IMR-90 (cell line): ENCODE data around the gene ALS2CL. TPM values are rescaled to one million over a fixed set of nuclear protein-coding genes. Genes with fewer than 3 reads are reported as not detected.

Experiments
- ATAC-seq: fragments of 200-7000 bp; cut with Tn5 transposase; 2 replicates; pipeline ENCODE4 v1.9.1; 2020; ENCODE audit warnings: low read depth, mild to moderate bottlenecking, moderate library complexity
- BruUV-seq: library from RNA; stranded (reverse); fragments of 400-500 nt; replicated peaks from 2 replicates; lab custom pipeline; 2021; lab: Mats Ljungman, UMichigan
- CTCF ChIA-PET: fragments of 300-600 bp; formaldehyde crosslinking; extraction: SDS; loops from one replicate; lab custom pipeline; 2021; ENCODE audit warnings: antibody characterized with exemption; lab: Yijun Ruan, JAX
- POLR2A ChIA-PET: fragments of 300-600 bp; sonication (Branson Sonifier 250); formaldehyde crosslinking; loops from one replicate; lab custom pipeline; 2022; ENCODE audit warnings: antibody characterized with exemption; ENCODE audit not compliant: unreplicated experiment; lab: Charles Lee
- DNase-seq: peaks from one replicate; pipeline ENCODE4 v3.0.0; 2013
- H2AFZ ChIP-seq: replicated peaks from 2 replicates; pipeline ENCODE3; 2013; ENCODE audit warnings: low read length, mild to moderate bottlenecking; ENCODE audit not compliant: poor library complexity
- H2AK5ac ChIP-seq: 2 replicates; pipeline ENCODE4 v1.6.1; 2013; ENCODE audit warnings: low read depth, low read length, inconsistent platforms
- H2AK9ac ChIP-seq: replicated peaks from 2 replicates; pipeline ENCODE3; 2013; ENCODE audit warnings: mild to moderate bottlenecking, low read depth, low read length, moderate library complexity; ENCODE audit not compliant: poor library complexity
- H2BK120ac ChIP-seq: 2 replicates; pipeline ENCODE4 v1.6.1; 2013; ENCODE audit warnings: low read depth, low read length, inconsistent platforms
- H2BK15ac ChIP-seq: 3 replicates; pipeline ENCODE4 v1.6.1; 2013; ENCODE audit warnings: low read depth, low read length, inconsistent platforms
- H2BK20ac ChIP-seq: 2 replicates; pipeline ENCODE4 v1.6.1; 2013; ENCODE audit warnings: low read depth, mild to moderate bottlenecking, inconsistent platforms, low read length, moderate library complexity
- H2BK5ac ChIP-seq: 2 replicates; pipeline ENCODE4 v1.6.1; 2013; ENCODE audit warnings: mild to moderate bottlenecking, low read depth, low read length, inconsistent platforms; ENCODE audit not compliant: poor library complexity, severe bottlenecking
- H3K14ac ChIP-seq: replicated peaks from 2 replicates; pipeline ENCODE4 v1.6.1; 2013; ENCODE audit warnings: low read depth, low read length, inconsistent platforms
- H3K18ac ChIP-seq: 2 replicates; pipeline ENCODE4 v1.6.1; 2013; ENCODE audit warnings: low read depth, low read length, control low read depth
- H3K23ac ChIP-seq: 2 replicates; pipeline ENCODE4 v1.6.1; 2013; ENCODE audit warnings: low read depth, low read length, inconsistent platforms
- H3K27ac ChIP-seq: 2 replicates; pipeline ENCODE4 v1.5.1; 2013; ENCODE audit warnings: mild to moderate bottlenecking, control low read depth, low read length; ENCODE audit not compliant: insufficient read depth
- H3K27me3 ChIP-seq: 2 replicates; pipeline ENCODE4 v1.6.1; 2013; ENCODE audit warnings: low read length; ENCODE audit not compliant: control insufficient read depth, insufficient read depth
- H3K36me3 ChIP-seq: 2 replicates; pipeline ENCODE4 v1.6.1; 2013; ENCODE audit warnings: low read length, mixed read lengths; ENCODE audit not compliant: control insufficient read depth, insufficient read depth
- H3K4ac ChIP-seq: 2 replicates; pipeline ENCODE4 v1.6.1; 2013; ENCODE audit warnings: low read depth, low read length, inconsistent platforms
- H3K4me1 ChIP-seq: 2 replicates; pipeline ENCODE4 v1.6.1; 2013; ENCODE audit warnings: low read length, mixed read lengths; ENCODE audit not compliant: control insufficient read depth, insufficient read depth
- H3K4me2 ChIP-seq: 2 replicates; pipeline ENCODE4 v1.6.1; 2013; ENCODE audit warnings: low read depth, mild to moderate bottlenecking, control low read depth, low read length, moderate library complexity
- H3K4me3 ChIP-seq: 2 replicates; pipeline ENCODE4 v1.5.1; 2013; ENCODE audit warnings: low read depth, mild to moderate bottlenecking, control low read depth, low read length, moderate library complexity; ENCODE audit not compliant: insufficient read depth
- H3K56ac ChIP-seq: 2 replicates; pipeline ENCODE4 v1.6.1; 2013; ENCODE audit warnings: low read length, inconsistent platforms; ENCODE audit not compliant: insufficient read depth; ENCODE audit errors: extremely low read depth
- H3K79me1 ChIP-seq, 2 experiments: 2 replicates each; pipeline ENCODE4 v1.6.1; 2013; ENCODE audit warnings: low read length in 2 of 2, inconsistent platforms in 1 of 2, low read depth in 1 of 2
- H3K9ac ChIP-seq: 2 replicates; pipeline ENCODE4 v1.6.1; 2013; ENCODE audit warnings: low read depth, low read length, control low read depth
- H3K9me1 ChIP-seq: 2 replicates; pipeline ENCODE4 v1.6.1; 2013; ENCODE audit warnings: low read length, inconsistent platforms; ENCODE audit not compliant: insufficient read depth
- H3K9me3 ChIP-seq: 2 replicates; pipeline ENCODE4 v1.6.1; 2013; ENCODE audit warnings: low read length; ENCODE audit not compliant: control insufficient read depth, insufficient read depth
- H4K20me1 ChIP-seq: 2 replicates; pipeline ENCODE4 v1.6.1; 2013; ENCODE audit warnings: low read length, inconsistent platforms; ENCODE audit not compliant: insufficient read depth
- H4K5ac ChIP-seq: 2 replicates; pipeline ENCODE4 v1.6.1; 2013; ENCODE audit warnings: mild to moderate bottlenecking, low read depth, low read length, control low read depth
- H4K8ac ChIP-seq, 2 experiments: 2 replicates each; pipeline ENCODE4 v1.6.1; 2013; ENCODE audit warnings: low read depth in 2 of 2, low read length in 2 of 2, control low read depth in 1 of 2, inconsistent platforms in 1 of 2
- H4K91ac ChIP-seq: 2 replicates; pipeline ENCODE4 v1.6.1; 2013; ENCODE audit warnings: low read depth, low read length, inconsistent platforms; ENCODE audit not compliant: insufficient read depth
- BHLHE40 ChIP-seq: fragments of 150-350 bp; IDR thresholded peaks from 2 replicates; pipeline ENCODE4 v1.6.1; 2016; ENCODE audit warnings: mild to moderate bottlenecking, low read depth, low read length
- RAD21 ChIP-seq: IDR thresholded peaks from 2 replicates; pipeline ENCODE4 v1.6.1; 2012; ENCODE audit warnings: low read length, improper control_type of control experiment
- WGBS, 2 experiments: methylation state at CpG; one replicate each; pipeline versions ENCODE4 v1.1.5 to v1.1.7; 2013; ENCODE audit warnings: missing lambda C conversion rate in 2 of 2; ENCODE audit not compliant: insufficient read length in 1 of 2; ENCODE audit errors: extremely low coverage in 2 of 2; 5-methylcytosine and 5-hydroxymethylcytosine counted together
- dilution Hi-C: fragments of 300-500 bp; cut with HindIII; formaldehyde crosslinking; loops from one replicate; pipeline ENCODE4 v1.14.3; 2018; ENCODE audit warnings: low sequenced_read_pairs; ENCODE audit not compliant: unreplicated experiment
- in situ Hi-C: fragments of 300-500 bp; cut with MboI; formaldehyde crosslinking; loops from 3 replicates; pipeline ENCODE4 v1.14.3; 2019; ENCODE audit warnings: low sequenced_read_pairs, inconsistent platforms, mixed read lengths
- intact Hi-C: fragments of 100-400 bp; cut with micrococcal nuclease; formaldehyde crosslinking; loops from 2 replicates; pipeline ENCODE4 v1.10.0; 2022
- polyA plus RNA-seq, 3 experiments: library from polyadenylated mRNA; depleted of rRNA; stranded (reverse); fragments of >200 nt; gene quantifications; 2 replicates each; pipeline ENCODE4 v1.2.3, GENCODE V29; 2012; ENCODE audit warnings: low replicate concordance in 1 of 3
- total RNA-seq: library from RNA; depleted of rRNA; stranded (reverse); fragments of >200 nt; gene quantifications from 2 replicates; pipeline ENCODE4 v1.2.3, GENCODE V29; 2012

ALS2CL gene
- total and polyA plus RNA-seq, 2 of the 4 experiments (the other 2 are of a cell fraction): 2.2 to 4.8 TPM

GRCh38 chr3:46666453-46666845 lies 27.0 kb downstream of the ALS2CL start:
- no peak overlapping the region for H3K4ac ChIP-seq
- H4K20me1 ChIP-seq: no peaks in the 10 kb centered on the region
- intact Hi-C loops (no loop called here), in situ Hi-C loops (no loop called here), dilution Hi-C loops (no loop called here)
- no peak overlapping the region for H2AFZ ChIP-seq
- no peak overlapping the region for H3K9ac ChIP-seq
- no peak overlapping the region for H3K23ac ChIP-seq
- H3K9me3 ChIP-seq: no peaks in the 10 kb centered on the region
- H2BK5ac ChIP-seq: no peak overlapping the region
- TF ChIP-seq RAD21 (no peak), BHLHE40 (no peak)
- no peak overlapping the region for H2BK120ac ChIP-seq
- no peaks in the 10 kb centered on the region; the same call in 1 of the 2 replicates for H3K36me3 ChIP-seq
- ChIA-PET POLR2A (no interaction called here), CTCF (no interaction called here)
- H2BK15ac ChIP-seq: no peak overlapping the region
- H3K4me3 ChIP-seq: no peak overlapping the region
- 78% methylated on average over 4 of the region's 7 CpGs; no CpG with 5 or more reads in 1 of the 2 experiments for WGBS, 2 experiments
- H3K4me2 ChIP-seq: no peak overlapping the region
- peaks cover 19% of the 10 kb centered on the region for H3K4me1 ChIP-seq
- no peak overlapping the region for H3K14ac ChIP-seq
- H2AK9ac ChIP-seq: no peak overlapping the region
- no peak overlapping the region for H2AK5ac ChIP-seq
- no peak overlapping the region for H3K18ac ChIP-seq
- BruUV-seq: no TSS peak
- no peak overlapping the region for H3K56ac ChIP-seq
- no peak overlapping the region for H2BK20ac ChIP-seq
- no peak overlapping the region for H4K8ac ChIP-seq
- no peak for DNase-seq
- H3K27me3 ChIP-seq: peaks cover 3% of the 10 kb centered on the region; the same call in 1 of the 2 replicates
- no peak overlapping the region for H4K91ac ChIP-seq
- H3K79me1 ChIP-seq: no peaks in the 10 kb centered on the region
- ATAC-seq: no peak
- H4K5ac ChIP-seq: no peak overlapping the region
- H3K9me1 ChIP-seq: no peaks in the 10 kb centered on the region; the same call in 1 of the 2 replicates
- no peak overlapping the region for H3K27ac ChIP-seq
